ENCODE measurements around the gene ELK4.

- TF ChIP-seq NFRKB (IDR thresholded peaks at IDR 0.05) (no peak), SP1 (IDR thresholded peaks at IDR 0.05) (no peak), ZNF384 (IDR thresholded peaks at IDR 0.05) (no peak), FOXA1 (IDR thresholded peaks at IDR 0.05) (no peak), ELF4 (IDR thresholded peaks at IDR 0.05) (no peak), TARDBP (IDR thresholded peaks at IDR 0.05) (no peak), FOXK2 (IDR thresholded peaks at IDR 0.05) (no peak), HDGF (IDR thresholded peaks at IDR 0.05; ENCODE audit: borderline replicate concordance) (no peak), SUZ12 (IDR thresholded peaks at IDR 0.05) (no peak), BHLHE40 (IDR thresholded peaks at IDR 0.05; ENCODE audit: borderline replicate concordance) (no peak), LEF1 (IDR thresholded peaks at IDR 0.05; ENCODE audit: borderline replicate concordance) (no peak), PKNOX1 (IDR thresholded peaks at IDR 0.05) (no peak)
Measured at GRCh38 chr1:205662791-205663190, 31.0 kb upstream of the ELK4 start.

All from HEK293T (cell line).